ENCODE data around the gene FOXP1. TPM values are rescaled to one million over a fixed set of nuclear protein-coding genes. Genes with fewer than 3 reads are reported as not detected.

FOXP1 gene
- total and polyA plus RNA-seq, 3 donors from 2014 or later, result 37.8 to 105 (median 75.9) TPM

GRCh38 chr3:71316066-71316777 is 267.3 kb downstream of the FOXP1 start:
- no peaks in the 10 kb centered on the region for H3K27me3 ChIP-seq
- no peaks in the 10 kb centered on the region for H3K4me1 ChIP-seq
- no peak overlapping the region for H3K4me3 ChIP-seq
- H3K27ac ChIP-seq, result no peak overlapping the region
- TF ChIP-seq CTCF (IDR thresholded peaks at IDR 0.05), result no peak
- TF ChIP-seq POLR2A (IDR thresholded peaks at IDR 0.05), result no peak
- no peak for DNase-seq
- no peaks in the 10 kb centered on the region for H3K9me3 ChIP-seq
- intact Hi-C loops (cut with DNase I; ENCODE audit: low total_unique reads), result no loop called here
- H3K36me3 ChIP-seq (ENCODE audit: low read depth, missing control alignments), result no peaks in the 10 kb centered on the region
- 88 to 94% methylated on average over 16 of the region's 16 CpGs for WGBS, 2 donors

- Histone ChIP-seq H3K36me3 (ENCODE audit: low read depth, missing control alignments) (no peaks in the 10 kb centered on the region), H3K27ac (no peak overlapping the region), H3K27me3 (no peaks in the 10 kb centered on the region), H3K4me3 (no peak overlapping the region), H3K4me1 (no peaks in the 10 kb centered on the region), H3K9me3 (no peaks in the 10 kb centered on the region)
- intact Hi-C loops (cut with DNase I; ENCODE audit: low total_unique reads), result no loop called here
- 79 to 84% methylated on average over 2 of the region's 2 CpGs for WGBS, 2 donors
- DNase-seq, result no peak
- TF ChIP-seq CTCF (IDR thresholded peaks at IDR 0.05) (no peak), POLR2A (IDR thresholded peaks at IDR 0.05) (no peak)
Measured at GRCh38 chr3:71315431-71315830, 268.1 kb downstream of the FOXP1 start.

GRCh38 chr3:71313844-71314243 is 269.7 kb downstream of the FOXP1 start:
- no peaks in the 10 kb centered on the region for H3K36me3 ChIP-seq (ENCODE audit: low read depth, missing control alignments)
- H3K4me1 ChIP-seq, result no peaks in the 10 kb centered on the region
- H3K4me3 ChIP-seq, result no peak overlapping the region
- H3K27ac ChIP-seq, result no peak overlapping the region
- 89 to 98% methylated on average over 2 of the region's 2 CpGs for WGBS, 2 donors
- no peak for TF ChIP-seq CTCF (IDR thresholded peaks at IDR 0.05)
- no peak for TF ChIP-seq POLR2A (IDR thresholded peaks at IDR 0.05)
- no peaks in the 10 kb centered on the region for H3K27me3 ChIP-seq
- intact Hi-C loops (cut with DNase I; ENCODE audit: low total_unique reads), result no loop called here
- DNase-seq, result no peak
- H3K9me3 ChIP-seq, result no peaks in the 10 kb centered on the region

- Histone ChIP-seq H3K27me3 (no peaks in the 10 kb centered on the region), H3K36me3 (ENCODE audit: low read depth, missing control alignments) (no peaks in the 10 kb centered on the region), H3K27ac (no peak overlapping the region), H3K4me1 (no peaks in the 10 kb centered on the region), H3K4me3 (no peak overlapping the region), H3K9me3 (no peaks in the 10 kb centered on the region)
- TF ChIP-seq CTCF (IDR thresholded peaks at IDR 0.05), result no peak
- no peak for TF ChIP-seq POLR2A (IDR thresholded peaks at IDR 0.05)
- intact Hi-C loops (cut with DNase I; ENCODE audit: low total_unique reads), result no loop called here
- no peak for DNase-seq
- WGBS, 2 donors, result 76 to 93% methylated on average over 5 of the region's 5 CpGs
Measured at GRCh38 chr3:71312461-71312860, 271.1 kb downstream of the FOXP1 start.

GRCh38 chr3:71311661-71312046 is 271.9 kb downstream of the FOXP1 start:
- intact Hi-C loops (cut with DNase I; ENCODE audit: low total_unique reads), result no loop called here

More at GRCh38 chr3:71311661-71312046, 271.9 kb downstream of the FOXP1 start:
- TF ChIP-seq CTCF (IDR thresholded peaks at IDR 0.05), result no peak
- TF ChIP-seq POLR2A (IDR thresholded peaks at IDR 0.05), result no peak
- no peak for DNase-seq
- Histone ChIP-seq H3K36me3 (ENCODE audit: low read depth, missing control alignments) (no peaks in the 10 kb centered on the region), H3K27ac (no peak overlapping the region), H3K4me1 (no peaks in the 10 kb centered on the region), H3K27me3 (no peaks in the 10 kb centered on the region), H3K9me3 (no peaks in the 10 kb centered on the region), H3K4me3 (no peak overlapping the region)
- WGBS, 2 donors, result 96% methylated on average over 3 of the region's 3 CpGs
